Panc1 (cell line): ENCODE data around the gene SPEF1.

Experiments used
- POLR2AphosphoS5 ChIP-seq: IDR thresholded peaks from 2 replicates; pipeline ENCODE4 v1.6.1; 2012; ENCODE audit warnings: mild to moderate bottlenecking, low read depth, low read length, moderate library complexity
- TF ChIP-seq, protein P1 (sequence below): fragments of 450-650 bp; IDR thresholded peaks from 2 replicates; pipeline ENCODE4 v1.5.1; 2017; ENCODE audit warnings: mild to moderate bottlenecking

DNA sequence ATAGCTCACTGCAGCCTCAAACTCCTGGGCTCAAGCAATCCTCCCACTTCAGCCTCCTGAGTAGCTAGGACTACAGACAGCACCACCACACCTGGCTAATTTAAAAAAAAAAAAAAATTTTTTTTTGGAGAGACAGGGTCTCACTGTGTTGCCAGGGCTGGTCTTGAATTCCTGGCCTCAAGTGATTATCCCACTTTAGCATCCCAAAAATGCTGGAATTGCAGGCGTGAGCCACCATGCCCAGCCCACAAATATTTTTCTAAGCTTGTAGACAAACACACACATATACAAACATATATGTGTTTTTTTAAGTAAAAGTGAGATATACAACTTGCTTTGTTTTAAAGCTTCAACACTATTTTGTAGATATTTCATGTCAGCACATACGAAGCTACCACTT, 38.0 kb downstream of the SPEF1 start:
- TF ChIP-seq, protein P1, sequence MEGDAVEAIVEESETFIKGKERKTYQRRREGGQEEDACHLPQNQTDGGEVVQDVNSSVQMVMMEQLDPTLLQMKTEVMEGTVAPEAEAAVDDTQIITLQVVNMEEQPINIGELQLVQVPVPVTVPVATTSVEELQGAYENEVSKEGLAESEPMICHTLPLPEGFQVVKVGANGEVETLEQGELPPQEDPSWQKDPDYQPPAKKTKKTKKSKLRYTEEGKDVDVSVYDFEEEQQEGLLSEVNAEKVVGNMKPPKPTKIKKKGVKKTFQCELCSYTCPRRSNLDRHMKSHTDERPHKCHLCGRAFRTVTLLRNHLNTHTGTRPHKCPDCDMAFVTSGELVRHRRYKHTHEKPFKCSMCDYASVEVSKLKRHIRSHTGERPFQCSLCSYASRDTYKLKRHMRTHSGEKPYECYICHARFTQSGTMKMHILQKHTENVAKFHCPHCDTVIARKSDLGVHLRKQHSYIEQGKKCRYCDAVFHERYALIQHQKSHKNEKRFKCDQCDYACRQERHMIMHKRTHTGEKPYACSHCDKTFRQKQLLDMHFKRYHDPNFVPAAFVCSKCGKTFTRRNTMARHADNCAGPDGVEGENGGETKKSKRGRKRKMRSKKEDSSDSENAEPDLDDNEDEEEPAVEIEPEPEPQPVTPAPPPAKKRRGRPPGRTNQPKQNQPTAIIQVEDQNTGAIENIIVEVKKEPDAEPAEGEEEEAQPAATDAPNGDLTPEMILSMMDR, result no peak
- no peak for TF ChIP-seq POLR2AphosphoS5
